K562 (cell line): Measurements from ENCODE around the gene MYL5. TPM values are rescaled to one million over a fixed set of nuclear protein-coding genes. Genes with fewer than 3 reads are reported as not detected.

Experiments
- BCL6 ChIP-seq: fragments of 250-450 bp; sonication (Bioruptor Pico); IDR thresholded peaks from 2 replicates; pipeline ENCODE4 v1.4.0; 2020
- BMI1 ChIP-seq: fragments of 150-350 bp; IDR thresholded peaks from 2 replicates; pipeline ENCODE4 v1.6.1; 2014; ENCODE audit warnings: low read length
- CTBP1 ChIP-seq: fragments of 450-650 bp; IDR thresholded peaks from 2 replicates; pipeline ENCODE4 v1.6.1; 2016; ENCODE audit warnings: borderline replicate concordance
- ERF ChIP-seq: fragments of 450-650 bp; formaldehyde crosslinking; IDR thresholded peaks from 2 replicates; pipeline ENCODE4 v1.4.0; 2020; ENCODE audit warnings: mild to moderate bottlenecking, mixed read lengths
- KLF1 ChIP-seq: fragments of 450-650 bp; IDR thresholded peaks from 2 replicates; pipeline ENCODE4 v1.6.1; 2016; ENCODE audit warnings: missing genetic modification characterization, missing compliant biosample characterization
- MEIS2 ChIP-seq: fragments of 450-650 bp; IDR thresholded peaks from 2 replicates; pipeline ENCODE4 v1.6.1; 2014; ENCODE audit warnings: mild to moderate bottlenecking; ENCODE audit not compliant: partially characterized antibody
- NCOA2 ChIP-seq, 2 experiments: fragments of 450-650 bp; IDR thresholded peaks; 2 replicates each; pipeline ENCODE4 v1.6.1; 2018; ENCODE audit warnings: mild to moderate bottlenecking in 2 of 2, moderate library complexity in 1 of 2; ENCODE audit not compliant: partially characterized antibody in 2 of 2
- NELFE ChIP-seq: IDR thresholded peaks from 2 replicates; pipeline ENCODE4 v1.6.1; 2011; ENCODE audit warnings: mild to moderate bottlenecking; ENCODE audit not compliant: insufficient read depth, insufficient read length
- POLR2H ChIP-seq: IDR thresholded peaks from 2 replicates; pipeline ENCODE4 v1.6.1; 2016; ENCODE audit warnings: missing genetic modification characterization, low read depth, mild to moderate bottlenecking, control low read depth, missing compliant biosample characterization, moderate library complexity
- POLR3A ChIP-seq: IDR thresholded peaks from 2 replicates; pipeline ENCODE4 v1.6.1; 2011; ENCODE audit warnings: borderline replicate concordance, mild to moderate bottlenecking, moderate library complexity; ENCODE audit not compliant: insufficient read length, insufficient read depth; ENCODE audit errors: extremely low read depth
- PRMT5 ChIP-seq: sonication (generic); formaldehyde crosslinking; IDR thresholded peaks from 2 replicates; pipeline ENCODE4 v1.5.0; 2020; ENCODE audit warnings: missing genetic modification reagents
- ZNF140 ChIP-seq: fragments of 250-450 bp; sonication (Bioruptor Pico); IDR thresholded peaks from 2 replicates; pipeline ENCODE4 v1.8.0; 2021; ENCODE audit warnings: moderate library complexity, mild to moderate bottlenecking, inconsistent platforms
- ZNF282 ChIP-seq: sonication (generic); formaldehyde crosslinking; IDR thresholded peaks from 2 replicates; pipeline ENCODE4 v1.8.1; 2023; ENCODE audit warnings: missing genetic modification reagents
- ZNF445 ChIP-seq: fragments of 250-450 bp; sonication (Bioruptor Pico); IDR thresholded peaks from 2 replicates; pipeline ENCODE4 v1.4.0; 2020; ENCODE audit warnings: low read depth, mild to moderate bottlenecking, moderate library complexity
- polyA plus RNA-seq, 8 experiments: library from polyadenylated mRNA; depleted of rRNA in 4 of 8; stranded (reverse) in 5 of 8; unstranded in 3 of 8; fragments of >200 nt; fragmentation: Nextera tagmentation in 2 of 8; fragmentation: Illumina TruSeq in 1 of 8; extraction: Ambion mirVana in 2 of 8; extraction: Trizol in 1 of 8; gene quantifications; 2 replicates each; pipeline versions ENCODE4 v1.2.1 to v1.2.3, GENCODE V29; 2011 to 2014; ENCODE audit warnings: inconsistent platforms in 1 of 8, missing spikeins in 1 of 8
- total RNA-seq, 7 experiments: library from RNA; depleted of rRNA in 6 of 7; stranded (reverse); fragments of >200 nt in 6 of 7; fragmentation: Illumina TruSeq in 2 of 7; extraction: Trizol in 2 of 7; gene quantifications; 2 replicates each; pipeline versions ENCODE4 v1.2.1 to v1.2.3, GENCODE V29; 2011 to 2021; ENCODE audit warnings: low replicate concordance in 1 of 7
- TF ChIP-seq, protein P1 (sequence below): IDR thresholded peaks from 2 replicates; pipeline ENCODE4 v1.6.1; 2014; ENCODE audit warnings: antibody characterized with exemption
- TF ChIP-seq, protein P2 (sequence below): fragments of 450-650 bp; formaldehyde crosslinking; IDR thresholded peaks from 2 replicates; pipeline ENCODE4 v1.4.0; 2022; ENCODE audit warnings: missing genetic modification characterization
- TF ChIP-seq, protein P3 (sequence below): fragments of 250-450 bp; sonication (Bioruptor Pico); IDR thresholded peaks from 2 replicates; pipeline ENCODE4 v1.5.0; 2020; ENCODE audit warnings: mild to moderate bottlenecking
- TF ChIP-seq, protein P4 (sequence below): fragments of 250-450 bp; sonication (Bioruptor Pico); IDR thresholded peaks from 2 replicates; pipeline ENCODE4 v1.8.0; 2021; ENCODE audit warnings: moderate library complexity, mild to moderate bottlenecking, inconsistent platforms
- TF ChIP-seq, protein P5 (sequence below): sonication (generic); formaldehyde crosslinking; IDR thresholded peaks from 2 replicates; pipeline ENCODE4 v1.8.1; 2023; ENCODE audit warnings: mild to moderate bottlenecking, missing genetic modification reagents
- TF ChIP-seq, protein P6 (sequence below): fragments of 450-650 bp; IDR thresholded peaks from 2 replicates; pipeline ENCODE4 v1.6.1; 2016; ENCODE audit warnings: missing biosample characterization, missing genetic modification characterization

The MYL5 gene
- total and polyA plus RNA-seq, 9 of the 15 experiments (the other 6 are each of a cell fraction or from before 2014, with no cell fraction given) = 1.4 to 10.0 (median 4.1) TPM

DNA sequence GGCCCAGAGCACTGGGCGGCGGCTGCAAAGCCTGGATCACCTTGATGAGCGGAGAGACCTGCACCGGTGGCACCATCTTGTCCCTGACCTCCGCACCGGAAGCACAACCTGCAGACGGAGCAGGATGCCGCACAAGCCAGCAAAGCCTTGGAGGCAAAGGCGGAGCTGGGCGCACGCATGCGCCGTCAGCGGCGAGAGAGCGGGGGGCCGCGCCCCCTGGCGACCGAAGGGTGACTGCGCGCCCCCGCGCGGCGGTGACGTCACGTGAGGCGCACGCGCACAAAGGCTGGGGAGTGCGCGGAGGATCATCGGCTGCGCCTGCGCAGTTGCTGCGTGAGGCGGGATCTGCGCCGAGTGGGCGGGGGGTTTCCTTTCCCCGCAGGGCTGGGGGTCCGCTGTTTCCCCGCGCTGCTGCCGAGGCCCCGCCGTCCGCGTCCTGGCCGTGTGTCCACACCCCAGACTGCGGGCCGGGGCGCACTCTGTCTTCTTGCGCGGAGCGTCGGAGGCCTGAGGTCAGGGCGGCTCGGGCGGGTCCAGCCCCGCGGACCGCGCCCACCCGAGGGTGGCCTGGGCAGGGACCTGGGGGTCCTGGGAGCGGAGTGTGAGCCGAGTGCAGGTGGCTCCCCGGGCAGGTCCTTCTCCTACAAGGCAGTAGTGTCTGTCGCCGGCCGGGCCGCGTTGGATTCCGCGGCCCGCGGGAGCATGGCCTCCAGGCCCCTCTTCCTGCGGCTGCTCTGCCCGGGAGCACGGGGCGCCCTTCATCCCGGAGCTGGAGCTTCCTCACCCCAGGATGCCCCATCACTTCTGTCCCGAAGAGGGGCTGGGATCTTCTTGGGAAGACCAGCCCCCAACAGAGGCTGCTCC lies at the start of gene MYL5, which contains the start of gene ATP5ME (continued):
- TF ChIP-seq, protein P1, sequence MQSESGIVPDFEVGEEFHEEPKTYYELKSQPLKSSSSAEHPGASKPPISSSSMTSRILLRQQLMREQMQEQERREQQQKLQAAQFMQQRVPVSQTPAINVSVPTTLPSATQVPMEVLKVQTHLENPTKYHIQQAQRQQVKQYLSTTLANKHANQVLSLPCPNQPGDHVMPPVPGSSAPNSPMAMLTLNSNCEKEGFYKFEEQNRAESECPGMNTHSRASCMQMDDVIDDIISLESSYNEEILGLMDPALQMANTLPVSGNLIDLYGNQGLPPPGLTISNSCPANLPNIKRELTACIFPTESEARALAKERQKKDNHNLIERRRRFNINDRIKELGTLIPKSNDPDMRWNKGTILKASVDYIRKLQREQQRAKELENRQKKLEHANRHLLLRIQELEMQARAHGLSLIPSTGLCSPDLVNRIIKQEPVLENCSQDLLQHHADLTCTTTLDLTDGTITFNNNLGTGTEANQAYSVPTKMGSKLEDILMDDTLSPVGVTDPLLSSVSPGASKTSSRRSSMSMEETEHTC = no peak
- TF ChIP-seq CTBP1 (peak; percentile 93), NCOA2 (IDR thresholded peaks at IDR 0.05; ENCODE audit: partially characterized antibody in 2 of 2) (no peak), ZNF282 (no peak), ZNF445 (no peak), POLR3A (no peak), BMI1 (no peak), POLR2H (no peak), ERF (CRISPR knock-in tag) (0 out of 2 replicates have a peak, but pooled peaks have one; percentile 64), MEIS2 (peak; percentile 96), ZNF140 (CRISPR knock-in tag) (no peak), KLF1 (tag) (no peak), BCL6 (no peak), PRMT5 (CRISPR knock-in tag) (no peak), NELFE (no peak)
- TF ChIP-seq, protein P2, sequence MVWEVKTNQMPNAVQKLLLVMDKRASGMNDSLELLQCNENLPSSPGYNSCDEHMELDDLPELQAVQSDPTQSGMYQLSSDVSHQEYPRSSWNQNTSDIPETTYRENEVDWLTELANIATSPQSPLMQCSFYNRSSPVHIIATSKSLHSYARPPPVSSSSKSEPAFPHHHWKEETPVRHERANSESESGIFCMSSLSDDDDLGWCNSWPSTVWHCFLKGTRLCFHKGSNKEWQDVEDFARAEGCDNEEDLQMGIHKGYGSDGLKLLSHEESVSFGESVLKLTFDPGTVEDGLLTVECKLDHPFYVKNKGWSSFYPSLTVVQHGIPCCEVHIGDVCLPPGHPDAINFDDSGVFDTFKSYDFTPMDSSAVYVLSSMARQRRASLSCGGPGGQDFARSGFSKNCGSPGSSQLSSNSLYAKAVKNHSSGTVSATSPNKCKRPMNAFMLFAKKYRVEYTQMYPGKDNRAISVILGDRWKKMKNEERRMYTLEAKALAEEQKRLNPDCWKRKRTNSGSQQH (CRISPR knock-in tag) = no peak
- TF ChIP-seq, protein P3, sequence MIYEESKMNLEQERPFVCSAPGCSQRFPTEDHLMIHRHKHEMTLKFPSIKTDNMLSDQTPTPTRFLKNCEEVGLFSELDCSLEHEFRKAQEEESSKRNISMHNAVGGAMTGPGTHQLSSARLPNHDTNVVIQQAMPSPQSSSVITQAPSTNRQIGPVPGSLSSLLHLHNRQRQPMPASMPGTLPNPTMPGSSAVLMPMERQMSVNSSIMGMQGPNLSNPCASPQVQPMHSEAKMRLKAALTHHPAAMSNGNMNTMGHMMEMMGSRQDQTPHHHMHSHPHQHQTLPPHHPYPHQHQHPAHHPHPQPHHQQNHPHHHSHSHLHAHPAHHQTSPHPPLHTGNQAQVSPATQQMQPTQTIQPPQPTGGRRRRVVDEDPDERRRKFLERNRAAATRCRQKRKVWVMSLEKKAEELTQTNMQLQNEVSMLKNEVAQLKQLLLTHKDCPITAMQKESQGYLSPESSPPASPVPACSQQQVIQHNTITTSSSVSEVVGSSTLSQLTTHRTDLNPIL (CRISPR knock-in tag) = no peak
- TF ChIP-seq, protein P4, sequence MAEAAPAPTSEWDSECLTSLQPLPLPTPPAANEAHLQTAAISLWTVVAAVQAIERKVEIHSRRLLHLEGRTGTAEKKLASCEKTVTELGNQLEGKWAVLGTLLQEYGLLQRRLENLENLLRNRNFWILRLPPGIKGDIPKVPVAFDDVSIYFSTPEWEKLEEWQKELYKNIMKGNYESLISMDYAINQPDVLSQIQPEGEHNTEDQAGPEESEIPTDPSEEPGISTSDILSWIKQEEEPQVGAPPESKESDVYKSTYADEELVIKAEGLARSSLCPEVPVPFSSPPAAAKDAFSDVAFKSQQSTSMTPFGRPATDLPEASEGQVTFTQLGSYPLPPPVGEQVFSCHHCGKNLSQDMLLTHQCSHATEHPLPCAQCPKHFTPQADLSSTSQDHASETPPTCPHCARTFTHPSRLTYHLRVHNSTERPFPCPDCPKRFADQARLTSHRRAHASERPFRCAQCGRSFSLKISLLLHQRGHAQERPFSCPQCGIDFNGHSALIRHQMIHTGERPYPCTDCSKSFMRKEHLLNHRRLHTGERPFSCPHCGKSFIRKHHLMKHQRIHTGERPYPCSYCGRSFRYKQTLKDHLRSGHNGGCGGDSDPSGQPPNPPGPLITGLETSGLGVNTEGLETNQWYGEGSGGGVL = no peak
- TF ChIP-seq, protein P5, sequence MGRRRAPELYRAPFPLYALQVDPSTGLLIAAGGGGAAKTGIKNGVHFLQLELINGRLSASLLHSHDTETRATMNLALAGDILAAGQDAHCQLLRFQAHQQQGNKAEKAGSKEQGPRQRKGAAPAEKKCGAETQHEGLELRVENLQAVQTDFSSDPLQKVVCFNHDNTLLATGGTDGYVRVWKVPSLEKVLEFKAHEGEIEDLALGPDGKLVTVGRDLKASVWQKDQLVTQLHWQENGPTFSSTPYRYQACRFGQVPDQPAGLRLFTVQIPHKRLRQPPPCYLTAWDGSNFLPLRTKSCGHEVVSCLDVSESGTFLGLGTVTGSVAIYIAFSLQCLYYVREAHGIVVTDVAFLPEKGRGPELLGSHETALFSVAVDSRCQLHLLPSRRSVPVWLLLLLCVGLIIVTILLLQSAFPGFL (CRISPR knock-in tag) = no peak
- TF ChIP-seq, protein P6, sequence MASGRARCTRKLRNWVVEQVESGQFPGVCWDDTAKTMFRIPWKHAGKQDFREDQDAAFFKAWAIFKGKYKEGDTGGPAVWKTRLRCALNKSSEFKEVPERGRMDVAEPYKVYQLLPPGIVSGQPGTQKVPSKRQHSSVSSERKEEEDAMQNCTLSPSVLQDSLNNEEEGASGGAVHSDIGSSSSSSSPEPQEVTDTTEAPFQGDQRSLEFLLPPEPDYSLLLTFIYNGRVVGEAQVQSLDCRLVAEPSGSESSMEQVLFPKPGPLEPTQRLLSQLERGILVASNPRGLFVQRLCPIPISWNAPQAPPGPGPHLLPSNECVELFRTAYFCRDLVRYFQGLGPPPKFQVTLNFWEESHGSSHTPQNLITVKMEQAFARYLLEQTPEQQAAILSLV (tag) = no peak
